ENCODE data around the gene SERPINE2. TPM values are rescaled to one million over a fixed set of nuclear protein-coding genes. Genes with fewer than 3 reads are reported as not detected.
A peak's percentile ranks its signal among the peaks of the same experiment; 100 is the strongest.

The SERPINE2 gene
- polyA plus RNA-seq, 1 experiment: 24.0 TPM

DNA sequence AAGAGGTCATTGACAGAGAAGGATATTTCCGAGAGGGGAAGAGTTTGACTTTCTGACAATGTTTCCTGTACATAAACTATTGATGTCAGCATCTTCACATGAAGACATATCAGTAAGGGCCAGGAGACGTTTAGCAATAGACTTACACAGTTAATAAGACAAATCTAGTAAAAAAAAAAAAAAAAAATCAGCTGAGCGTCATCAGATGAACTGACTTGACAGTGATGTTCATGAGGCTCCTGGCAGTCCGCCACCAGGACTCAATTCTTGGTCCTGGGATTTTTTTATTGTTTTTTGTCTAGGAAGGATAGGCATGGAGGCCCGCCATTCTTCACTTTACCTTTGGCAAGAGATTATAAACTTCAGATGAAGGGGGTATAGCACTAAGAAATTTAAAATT is 67.4 kb downstream of the SERPINE2 start:
- Histone ChIP-seq H3K27ac (ENCODE audit: low read depth, low read length) (no peak overlapping the region), H3K9me3 (ENCODE audit: control insufficient read depth, insufficient read depth, low read length) (no peaks in the 10 kb centered on the region), H3K4me3 (ENCODE audit: low read depth, low read length) (no peak overlapping the region), H3K27me3 (ENCODE audit: control insufficient read depth, insufficient read depth, low read length) (no peaks in the 10 kb centered on the region)
- ChIA-PET CTCF (interaction anchor here (0.6 to 8.4 kb wide), 16 partner anchors 7 to 478 kb away, joined by 3 to 309 read pairs (median 12); partner anchors contain the start of gene MRPL44), POLR2A (no interaction called here)
- TF ChIP-seq, protein P1, sequence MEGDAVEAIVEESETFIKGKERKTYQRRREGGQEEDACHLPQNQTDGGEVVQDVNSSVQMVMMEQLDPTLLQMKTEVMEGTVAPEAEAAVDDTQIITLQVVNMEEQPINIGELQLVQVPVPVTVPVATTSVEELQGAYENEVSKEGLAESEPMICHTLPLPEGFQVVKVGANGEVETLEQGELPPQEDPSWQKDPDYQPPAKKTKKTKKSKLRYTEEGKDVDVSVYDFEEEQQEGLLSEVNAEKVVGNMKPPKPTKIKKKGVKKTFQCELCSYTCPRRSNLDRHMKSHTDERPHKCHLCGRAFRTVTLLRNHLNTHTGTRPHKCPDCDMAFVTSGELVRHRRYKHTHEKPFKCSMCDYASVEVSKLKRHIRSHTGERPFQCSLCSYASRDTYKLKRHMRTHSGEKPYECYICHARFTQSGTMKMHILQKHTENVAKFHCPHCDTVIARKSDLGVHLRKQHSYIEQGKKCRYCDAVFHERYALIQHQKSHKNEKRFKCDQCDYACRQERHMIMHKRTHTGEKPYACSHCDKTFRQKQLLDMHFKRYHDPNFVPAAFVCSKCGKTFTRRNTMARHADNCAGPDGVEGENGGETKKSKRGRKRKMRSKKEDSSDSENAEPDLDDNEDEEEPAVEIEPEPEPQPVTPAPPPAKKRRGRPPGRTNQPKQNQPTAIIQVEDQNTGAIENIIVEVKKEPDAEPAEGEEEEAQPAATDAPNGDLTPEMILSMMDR (IDR thresholded peaks at IDR 0.05; ENCODE audit: low read depth, low read length): no peak
- no peak for DNase-seq (ENCODE audit: low read depth, low spot score)

DNA sequence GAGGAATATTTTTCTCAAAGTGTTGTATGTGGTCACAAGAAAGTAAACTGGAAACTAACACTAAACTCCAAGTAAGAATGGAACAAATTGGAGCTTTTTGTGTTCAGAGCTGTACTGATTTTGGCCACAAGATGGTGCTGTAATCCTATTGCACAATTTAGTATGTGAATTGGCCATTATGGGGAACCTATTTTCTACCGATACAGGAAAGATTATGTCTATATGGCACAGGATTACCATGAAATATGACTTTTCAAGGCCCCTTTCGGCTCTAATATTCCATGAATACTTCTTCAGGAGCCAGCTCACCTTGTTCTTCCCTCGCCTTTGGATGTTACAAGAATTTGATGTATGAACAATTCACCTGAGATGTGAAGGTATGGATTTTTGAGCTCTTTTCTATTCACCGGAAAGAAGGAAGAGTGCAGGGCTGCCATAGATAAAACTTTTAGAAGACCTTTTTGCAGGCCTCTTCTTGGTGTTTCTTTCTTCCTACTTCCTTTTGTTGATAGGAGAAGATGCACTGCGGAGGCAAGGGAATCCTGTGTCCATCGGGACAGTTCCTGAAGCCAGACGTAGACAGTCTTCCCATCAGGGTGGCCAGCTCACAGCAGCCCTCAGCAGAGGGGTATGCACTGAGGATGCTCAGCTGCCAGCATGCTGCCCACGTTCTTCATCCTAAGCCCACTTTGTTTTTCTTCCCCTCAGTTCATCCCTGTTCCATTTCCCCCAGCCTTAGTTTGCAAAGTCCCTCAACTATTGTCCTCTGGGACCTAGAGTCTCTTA is 68.5 kb downstream of the SERPINE2 start:
- CTCF ChIA-PET: interaction anchor here (0.6 to 8.4 kb wide), 59 partner anchors 8 to 837 kb away, joined by 3 to 309 read pairs (median 4); no protein-coding TSS in a partner anchor
- Histone ChIP-seq H3K27ac (ENCODE audit: low read depth, low read length) (no peak overlapping the region), H3K4me3 (ENCODE audit: low read depth, low read length) (no peak overlapping the region), H3K9me3 (ENCODE audit: control insufficient read depth, insufficient read depth, low read length) (no peaks in the 10 kb centered on the region), H3K27me3 (ENCODE audit: control insufficient read depth, insufficient read depth, low read length) (no peaks in the 10 kb centered on the region)
- POLR2A ChIA-PET: no interaction called here
- no peak for DNase-seq (ENCODE audit: low read depth, low spot score)
- TF ChIP-seq, protein P1 (IDR thresholded peaks at IDR 0.05; ENCODE audit: low read depth, low read length): peak; percentile 93

DNA sequence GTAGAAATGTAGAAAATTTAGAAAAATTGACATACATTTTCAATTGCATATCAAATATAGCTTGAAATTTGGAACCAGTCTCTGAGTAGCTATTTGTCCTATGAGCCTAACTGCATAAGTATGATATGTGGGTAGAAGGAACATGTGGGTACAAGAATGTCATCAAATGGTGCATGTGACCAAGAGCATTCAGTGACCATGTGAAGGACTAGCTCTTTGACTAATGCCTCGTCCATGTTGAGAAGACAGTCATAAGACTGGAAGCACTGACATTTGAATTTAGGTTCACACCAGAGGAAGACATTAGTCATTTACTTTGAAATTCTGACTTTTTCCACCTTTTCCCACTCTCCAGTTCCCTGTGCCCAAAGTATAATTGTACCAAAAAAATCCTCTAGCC is 69.2 kb downstream of the SERPINE2 start:
- Histone ChIP-seq H3K27ac (ENCODE audit: low read depth, low read length) (no peak overlapping the region), H3K9me3 (ENCODE audit: control insufficient read depth, insufficient read depth, low read length) (no peaks in the 10 kb centered on the region), H3K27me3 (ENCODE audit: control insufficient read depth, insufficient read depth, low read length) (no peaks in the 10 kb centered on the region), H3K4me3 (ENCODE audit: low read depth, low read length) (no peak overlapping the region)
- ChIA-PET POLR2A (no interaction called here), CTCF (interaction anchor here (0.8 to 8.4 kb wide), 48 partner anchors 9 to 808 kb away, joined by 3 to 309 read pairs (median 5); no protein-coding TSS in a partner anchor)
- DNase-seq (ENCODE audit: low read depth, low spot score): no peak
- TF ChIP-seq, protein P1 (IDR thresholded peaks at IDR 0.05; ENCODE audit: low read depth, low read length): no peak

DNA sequence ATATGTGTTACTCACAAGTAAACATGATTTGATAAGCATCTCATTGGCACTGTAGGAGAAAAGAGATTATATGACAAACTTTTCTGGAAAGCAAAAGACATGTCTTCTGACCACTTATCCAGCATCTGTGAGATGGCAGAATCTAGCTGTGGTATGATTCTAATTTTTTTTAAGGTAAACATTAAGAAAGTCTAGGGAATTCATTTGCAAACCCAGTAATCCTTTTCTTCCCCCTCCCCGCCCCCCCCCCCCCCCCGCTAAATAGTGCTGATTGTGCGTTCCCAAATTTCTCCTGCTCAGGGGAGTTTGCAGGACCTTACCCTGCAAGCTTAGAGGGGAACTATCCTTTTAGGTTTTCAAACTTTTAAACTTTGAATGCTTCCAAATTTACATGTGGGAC is 69.8 kb downstream of the SERPINE2 start:
- Histone ChIP-seq H3K27me3 (ENCODE audit: control insufficient read depth, insufficient read depth, low read length) (no peaks in the 10 kb centered on the region), H3K27ac (ENCODE audit: low read depth, low read length) (no peak overlapping the region), H3K4me3 (ENCODE audit: low read depth, low read length) (no peak overlapping the region), H3K9me3 (ENCODE audit: control insufficient read depth, insufficient read depth, low read length) (no peaks in the 10 kb centered on the region)
- TF ChIP-seq, protein P1 (IDR thresholded peaks at IDR 0.05; ENCODE audit: low read depth, low read length): no peak
- DNase-seq (ENCODE audit: low read depth, low spot score): no peak
- POLR2A ChIA-PET: no interaction called here
- CTCF ChIA-PET: interaction anchor here (0.8 to 8.4 kb wide), 37 partner anchors 8 to 809 kb away, joined by 3 to 309 read pairs (median 6); no protein-coding TSS in a partner anchor

DNA sequence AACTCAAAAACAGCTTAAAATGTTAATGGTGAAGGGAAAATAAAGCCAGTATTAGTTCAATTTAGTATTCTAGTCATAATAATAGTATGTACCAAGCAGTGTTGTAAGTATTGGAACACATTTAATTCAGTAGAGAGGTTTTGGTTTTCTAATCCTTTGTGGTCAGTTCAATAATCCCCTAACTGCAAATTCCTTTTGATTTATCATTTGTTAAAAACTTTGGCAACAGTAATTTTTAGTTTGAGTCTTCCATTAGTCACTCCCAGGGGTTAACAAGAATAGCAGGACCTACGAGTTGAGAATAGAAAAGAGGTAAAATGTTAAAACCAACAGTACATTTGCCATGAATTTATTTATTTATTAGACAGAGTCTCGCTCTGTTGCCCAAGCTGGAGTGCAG is 71.1 kb downstream of the SERPINE2 start:
- TF ChIP-seq, protein P1 (IDR thresholded peaks at IDR 0.05; ENCODE audit: low read depth, low read length): no peak
- Histone ChIP-seq H3K27ac (ENCODE audit: low read depth, low read length) (no peak overlapping the region), H3K4me3 (ENCODE audit: low read depth, low read length) (no peak overlapping the region), H3K27me3 (ENCODE audit: control insufficient read depth, insufficient read depth, low read length) (no peaks in the 10 kb centered on the region), H3K9me3 (ENCODE audit: control insufficient read depth, insufficient read depth, low read length) (no peaks in the 10 kb centered on the region)
- POLR2A ChIA-PET: no interaction called here
- no peak for DNase-seq (ENCODE audit: low read depth, low spot score)
- CTCF ChIA-PET: interaction anchor here (0.8 to 8.4 kb wide), 6 partner anchors 24 to 679 kb away, joined by 3 to 309 read pairs (median 29); no protein-coding TSS in a partner anchor
